Cerebellar cortex (tissue), 1 donor: ENCODE measurements around the gene MBNL1.
A peak's percentile ranks its signal among the peaks of the same experiment; 100 is the strongest.

Experiments used
- DNase-seq: peaks from one replicate; pipeline ENCODE4 v3.0.0-alpha.2; 2015; ENCODE audit warnings: low spot score

MBNL1 gene

GRCh38 chr3:152253514-152253913 is 15.2 kb upstream of the MBNL1 start:
- DNase-seq: no peak

- DNase-seq: no peak
Measured at GRCh38 chr3:152254041-152254440, 14.7 kb upstream of the MBNL1 start.

- no peak for DNase-seq
Measured at GRCh38 chr3:152255290-152255689, 13.4 kb upstream of the MBNL1 start.

DNA sequence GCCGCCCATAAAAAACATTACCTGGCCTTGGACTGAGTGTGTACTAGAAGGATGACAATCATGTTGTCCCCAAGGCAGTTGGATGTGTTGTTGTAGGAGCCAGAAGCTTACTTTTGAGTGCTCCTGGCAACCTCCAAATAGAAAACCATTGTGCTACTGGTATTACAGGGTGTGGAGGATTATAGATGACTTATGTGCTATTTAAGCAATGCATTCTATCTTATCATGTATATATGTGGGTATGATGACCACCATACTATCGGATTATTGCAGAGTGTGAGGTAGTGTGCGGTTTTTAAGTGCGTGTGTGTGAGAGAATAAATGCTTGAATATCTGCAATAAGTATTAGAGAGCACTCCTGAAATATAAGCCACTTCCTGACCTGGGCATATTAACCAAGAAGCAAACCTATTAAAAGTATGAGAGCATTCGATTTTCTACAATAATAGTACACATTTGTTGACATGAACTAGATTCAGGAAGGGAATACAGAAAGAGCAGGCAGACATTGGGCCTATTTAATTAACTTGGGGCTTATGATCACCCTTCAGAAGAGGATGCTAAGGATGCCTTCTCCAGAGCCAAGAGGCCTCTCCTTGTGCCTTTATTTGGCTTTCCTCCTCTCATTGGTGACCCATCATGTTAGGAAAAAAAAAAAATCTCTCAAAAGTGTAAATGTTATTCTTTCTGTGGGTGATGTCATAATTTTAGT is 11.7 kb upstream of the MBNL1 start:
- no peak for DNase-seq

DNA sequence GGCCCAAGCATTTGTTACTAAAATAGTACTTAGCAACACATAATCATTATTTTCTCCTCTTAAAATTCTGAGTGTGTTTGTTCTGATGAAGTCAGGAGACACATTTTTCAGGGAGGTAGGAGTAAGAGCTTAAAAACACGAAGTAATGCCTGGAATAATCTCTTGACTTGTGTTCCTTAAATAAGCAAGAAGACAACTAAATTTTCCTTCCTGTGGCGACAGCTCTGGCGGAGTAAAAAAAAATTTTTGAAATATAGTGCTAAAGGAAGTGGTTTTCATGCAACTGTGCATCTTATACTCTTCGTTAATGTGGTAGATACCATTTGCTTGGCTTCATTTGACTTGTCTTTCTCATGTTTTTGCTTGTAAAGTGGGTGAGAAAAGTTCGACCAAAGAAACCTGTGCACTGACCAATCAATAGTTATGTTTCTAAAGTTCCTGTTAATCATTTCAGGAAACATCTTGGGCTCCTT is 11.1 kb upstream of the MBNL1 start:
- DNase-seq: no peak

DNA sequence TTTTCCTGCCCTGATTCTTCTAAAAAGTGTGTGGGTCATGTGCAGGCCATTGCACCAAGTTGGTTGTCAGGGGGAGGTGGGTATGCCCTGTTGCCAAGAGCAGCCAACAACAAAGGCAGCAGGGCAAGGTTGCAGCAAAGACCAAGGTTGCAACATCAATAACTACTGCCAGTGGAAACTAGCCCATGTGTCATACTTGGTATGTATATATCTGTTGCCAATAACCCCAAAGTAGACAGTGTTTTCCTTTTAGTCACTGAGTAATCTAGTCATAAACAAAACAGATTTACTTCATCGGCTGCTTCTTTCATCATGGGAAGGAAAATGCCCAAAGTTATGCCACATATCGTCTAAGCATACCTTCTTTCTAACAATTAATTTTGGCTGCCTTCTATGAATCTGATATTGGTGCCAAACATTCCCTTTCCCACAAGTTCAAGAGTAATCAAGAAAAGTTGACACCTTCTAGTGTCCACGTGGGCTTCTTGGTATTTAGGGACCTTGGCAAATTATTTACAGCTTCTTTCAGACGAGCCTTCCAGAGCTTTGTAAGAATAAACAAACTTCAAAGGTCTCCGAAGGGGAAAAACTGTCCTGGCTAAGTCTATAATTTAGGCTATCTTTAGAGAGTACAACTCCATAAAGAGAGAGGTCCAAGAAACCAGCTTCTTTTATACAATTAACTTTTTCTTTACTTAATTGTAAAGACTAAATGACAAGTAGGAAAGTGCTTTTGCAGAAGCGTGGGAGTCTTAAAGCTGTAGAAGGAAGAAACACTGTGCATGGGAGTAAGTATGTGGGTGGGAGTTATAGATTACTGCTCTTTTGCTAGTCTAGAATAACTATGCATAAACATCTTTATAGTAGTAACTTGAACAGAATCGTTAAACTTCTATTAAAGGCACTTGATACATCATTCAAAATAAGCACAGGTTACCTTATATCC is 10.0 kb upstream of the MBNL1 start:
- DNase-seq: no peak

DNA sequence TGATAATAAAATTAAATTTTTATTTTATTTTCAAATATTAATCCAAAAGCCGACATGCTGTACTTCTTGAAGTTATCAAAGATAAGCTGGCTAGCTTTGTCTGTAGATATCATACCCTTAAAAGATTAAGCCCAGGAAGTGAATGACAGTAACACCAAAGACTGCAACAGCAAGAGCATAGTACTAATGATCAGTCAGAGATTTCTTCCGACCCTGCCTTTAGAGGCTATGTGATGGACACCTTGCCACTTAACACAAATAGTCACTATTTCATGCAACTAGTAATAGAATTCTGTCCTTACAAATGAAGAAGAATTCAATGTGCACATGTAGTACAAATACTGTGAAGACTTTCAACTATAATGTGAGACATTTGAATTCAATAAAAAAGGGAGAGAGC is 9.3 kb upstream of the MBNL1 start:
- no peak for DNase-seq

GRCh38 chr3:152260026-152260425 is 8.7 kb upstream of the MBNL1 start:
- no peak for DNase-seq

DNA sequence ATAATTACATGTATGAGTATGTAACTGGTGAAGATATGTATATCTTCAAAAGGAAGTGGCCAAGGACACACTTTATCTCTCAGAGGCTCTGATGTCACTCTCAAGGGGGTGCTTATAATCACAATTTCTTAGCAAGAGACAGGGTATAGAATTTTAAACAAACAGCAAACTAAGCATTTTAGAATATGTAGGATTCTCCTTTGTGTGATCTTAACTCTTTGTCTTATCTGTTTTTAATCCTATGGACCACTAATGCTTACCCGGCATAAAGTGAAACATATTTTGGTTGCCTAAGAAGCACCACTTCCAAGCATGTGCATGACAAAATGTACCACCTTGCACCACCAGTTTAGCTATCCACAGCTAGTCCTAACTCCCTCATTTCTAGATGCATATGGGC is 8.2 kb upstream of the MBNL1 start:
- no peak for DNase-seq

DNA sequence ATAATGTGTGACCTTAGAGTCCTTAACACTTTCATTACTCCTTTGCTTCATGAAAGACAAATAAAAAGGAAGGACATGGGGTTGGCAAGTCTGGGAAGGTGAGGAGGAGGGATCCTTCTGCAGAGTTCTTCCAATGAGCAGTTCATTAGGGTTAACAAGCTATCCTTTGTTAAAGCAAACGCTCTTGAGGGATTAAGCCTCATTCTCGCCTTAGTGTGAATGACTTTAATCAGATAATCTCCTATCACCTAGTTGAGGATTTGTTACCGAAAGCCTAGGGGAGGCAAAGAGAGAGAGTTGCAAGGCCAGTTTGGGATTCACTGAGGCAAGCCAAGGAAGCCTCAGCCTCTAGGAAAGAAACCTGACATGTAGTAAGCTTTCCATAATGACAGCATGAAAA is 7.4 kb upstream of the MBNL1 start:
- DNase-seq: no peak

- no peak for DNase-seq
Measured at GRCh38 chr3:152263711-152264110, 5.0 kb upstream of the MBNL1 start.

GRCh38 chr3:152264378-152264777 is 4.4 kb upstream of the MBNL1 start:
- no peak for DNase-seq

DNA sequence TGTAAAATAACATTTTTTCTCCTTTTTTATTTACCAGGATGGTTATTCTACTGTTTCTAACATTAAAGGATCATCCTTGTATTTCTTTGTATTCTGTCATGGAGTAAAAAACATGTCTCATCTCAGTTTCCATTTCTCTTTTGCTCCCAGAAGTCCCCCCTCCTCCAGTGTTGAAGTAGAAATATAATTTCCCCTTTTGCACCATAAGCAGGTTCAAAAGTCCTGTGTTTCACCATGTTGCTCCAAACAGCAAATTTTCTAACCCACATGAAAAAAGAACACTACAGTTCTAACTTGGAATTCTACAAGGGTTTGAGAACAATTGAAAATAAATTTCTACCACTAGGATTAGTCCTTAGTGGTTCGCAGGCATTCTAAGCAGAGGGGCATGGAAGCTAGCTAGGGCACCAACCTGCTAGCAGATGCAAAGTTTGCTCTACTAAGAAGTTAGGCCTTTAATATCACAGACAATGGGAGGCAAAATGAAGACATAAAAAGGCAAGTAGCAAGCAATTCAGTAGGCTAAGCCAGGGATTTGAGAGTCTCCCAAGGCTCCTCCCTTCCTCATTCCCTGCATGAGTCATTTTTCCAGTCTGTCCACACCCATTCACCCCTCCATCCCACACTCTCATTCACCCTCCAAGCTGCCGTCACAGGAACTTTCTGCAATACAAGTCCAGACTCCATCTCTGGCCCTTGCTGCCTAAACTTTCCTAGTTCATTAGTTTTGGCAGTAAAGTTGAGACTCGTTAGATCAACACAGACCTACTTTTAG is 2.3 kb upstream of the MBNL1 start:
- DNase-seq: no peak

DNA sequence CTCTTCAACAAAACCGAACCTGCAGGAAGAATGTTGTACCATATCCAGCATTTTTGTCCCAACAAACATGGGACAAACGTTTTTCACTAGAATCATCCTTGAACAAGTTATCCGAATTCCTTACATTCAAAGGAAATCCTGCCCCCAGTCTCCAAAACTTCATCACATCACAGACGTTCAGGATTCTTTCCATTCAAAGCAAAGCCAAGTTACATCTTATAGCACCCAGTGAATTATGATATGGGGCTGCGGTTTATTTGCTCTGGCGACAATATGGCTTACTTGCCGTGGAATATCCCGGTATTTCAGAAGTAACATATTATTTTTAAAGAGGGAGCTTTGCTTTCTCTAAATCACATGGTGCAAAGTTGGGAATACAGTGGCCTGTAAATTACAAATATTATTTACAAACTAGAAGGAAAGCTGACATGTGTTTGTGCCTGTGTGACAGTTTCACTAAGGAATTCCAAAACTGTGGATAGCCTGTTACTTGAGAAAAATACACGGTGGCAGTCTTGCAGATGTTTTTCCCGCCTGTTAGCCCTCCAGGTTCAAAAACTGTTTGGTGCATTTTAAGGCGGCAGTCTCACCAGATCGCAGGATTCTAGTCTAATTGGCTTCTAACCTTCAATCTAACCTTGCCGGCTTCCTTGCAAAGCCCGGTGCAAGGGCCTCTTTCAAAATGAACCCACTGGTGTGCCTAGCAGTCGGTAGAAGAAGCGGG is 736 bp upstream of the MBNL1 start:
- no peak for DNase-seq

GRCh38 chr3:152269056-152269830 is 514 bp downstream of the MBNL1 start:
- DNase-seq: peak; percentile 73

DNA sequence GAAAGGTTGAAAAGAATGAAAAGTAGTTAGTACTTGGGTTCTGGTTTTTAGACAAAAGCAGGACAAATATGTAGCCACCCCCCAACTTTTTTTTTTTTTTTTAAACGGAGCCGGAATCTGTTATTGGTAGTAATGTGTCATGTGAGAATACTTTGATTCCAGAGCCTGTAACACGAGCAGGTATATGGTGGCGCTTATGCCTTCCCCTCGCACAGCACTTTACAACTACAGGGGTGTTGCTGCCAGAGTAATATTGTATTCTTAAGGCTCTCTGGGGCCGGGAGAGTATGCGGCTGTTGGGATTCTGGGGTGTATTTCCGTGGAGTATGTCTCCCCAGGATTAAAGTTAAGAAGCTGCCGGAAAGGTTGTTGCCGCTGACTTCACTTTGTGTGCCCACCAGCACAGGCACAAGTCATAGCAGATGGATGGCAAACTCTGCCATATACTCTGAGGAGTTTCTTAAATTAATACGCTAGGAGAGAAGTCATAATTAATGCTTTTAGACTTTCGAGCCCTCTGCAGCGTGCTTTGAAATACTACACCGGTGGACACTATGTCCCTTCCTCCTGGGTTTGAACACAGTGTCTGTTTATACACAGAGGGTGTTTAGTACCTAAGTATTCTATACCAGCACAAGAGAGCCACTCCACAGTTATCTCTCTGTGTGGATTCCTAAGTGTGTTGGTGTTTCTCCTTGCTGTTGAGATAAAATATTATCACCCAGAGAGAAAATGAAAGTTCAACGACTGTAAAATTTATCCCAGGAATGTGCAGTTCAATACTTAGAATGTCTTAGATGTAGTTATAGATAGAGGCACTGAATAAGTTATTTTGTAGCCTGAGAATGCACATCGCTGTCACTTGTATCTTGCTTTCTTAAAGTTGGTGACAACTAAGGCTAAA is 1.4 kb downstream of the MBNL1 start:
- no peak for DNase-seq

DNA sequence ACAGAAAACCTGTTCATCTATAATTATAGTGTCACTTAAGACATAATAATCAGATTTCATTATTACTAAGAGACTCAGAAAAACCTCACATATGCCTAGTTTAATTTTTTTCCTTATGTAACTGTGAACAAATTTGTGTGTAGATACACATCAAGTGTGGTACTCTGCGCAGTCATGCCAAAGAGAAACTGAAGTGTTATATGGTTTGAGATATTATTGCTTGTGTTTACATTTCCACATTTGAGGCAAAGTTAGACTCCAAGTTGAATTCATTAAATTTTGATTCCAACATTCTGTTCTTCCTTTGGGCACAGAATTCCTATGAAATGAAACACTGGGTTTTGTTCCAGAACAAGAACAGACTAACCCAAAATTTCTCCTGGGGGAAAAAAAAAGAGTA is 2.2 kb downstream of the MBNL1 start:
- DNase-seq: no peak

DNA sequence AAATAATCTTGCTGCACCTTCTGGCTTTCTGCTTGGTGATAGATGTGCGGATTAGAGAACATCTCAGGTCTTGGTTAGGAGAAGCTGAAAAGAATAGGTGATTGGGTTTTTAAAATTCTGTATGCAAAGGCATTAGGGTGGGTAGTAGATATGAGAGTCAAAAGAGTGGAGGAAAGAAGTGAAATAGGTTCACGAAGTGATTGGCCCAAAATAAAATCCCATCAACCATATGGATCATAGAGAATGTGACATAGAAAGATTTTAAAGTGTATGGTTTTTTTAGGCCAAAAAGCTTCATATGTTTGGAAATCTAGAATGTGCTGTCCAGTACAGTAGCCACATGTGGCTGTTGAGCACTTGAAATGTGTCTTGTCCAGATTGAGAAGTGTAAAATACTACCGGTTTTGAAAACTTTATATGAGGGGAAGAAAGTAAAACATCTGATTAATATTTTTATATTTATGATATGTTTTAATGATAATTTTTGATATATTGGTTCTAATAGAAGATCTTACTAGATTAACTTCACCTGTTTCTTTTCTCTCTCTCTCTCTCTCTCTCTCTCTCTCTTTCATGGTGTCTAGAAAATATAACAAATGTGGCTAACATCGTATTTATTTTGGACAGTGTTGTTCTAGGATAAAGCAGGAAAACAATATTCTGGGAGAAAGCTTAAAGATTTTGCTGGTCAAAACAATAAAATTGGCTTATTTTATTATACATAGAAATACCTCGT is 2.9 kb downstream of the MBNL1 start:
- no peak for DNase-seq

DNA sequence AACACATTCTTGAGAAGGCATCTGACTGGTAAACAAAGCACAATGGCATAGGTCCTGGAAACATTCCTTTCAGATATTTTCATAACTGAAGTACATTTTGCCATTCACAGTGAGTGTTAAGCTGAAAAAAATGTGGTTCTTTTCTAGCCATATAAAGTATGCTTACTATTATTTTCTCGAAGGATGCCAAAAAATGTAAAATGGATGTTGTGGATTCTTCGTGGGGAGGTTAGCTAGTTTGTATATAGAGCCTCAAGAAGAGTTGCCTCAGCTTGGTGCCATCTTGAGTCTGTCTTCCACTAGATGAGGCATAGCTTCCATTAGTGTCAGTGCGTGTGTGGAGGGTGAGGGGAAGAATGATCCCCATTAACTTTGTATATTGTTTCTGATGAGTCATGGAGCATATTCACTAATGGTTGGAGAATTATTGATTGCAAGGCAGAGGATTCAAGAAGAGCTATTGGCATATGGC is 4.1 kb downstream of the MBNL1 start:
- no peak for DNase-seq
